ENCODE data around the gene BRD2. TPM values are rescaled to one million over a fixed set of nuclear protein-coding genes. Genes with fewer than 3 reads are reported as not detected.

BRD2 gene
- total RNA-seq, 2 donors from 2014 or later: 99.1 to 171 TPM

DNA sequence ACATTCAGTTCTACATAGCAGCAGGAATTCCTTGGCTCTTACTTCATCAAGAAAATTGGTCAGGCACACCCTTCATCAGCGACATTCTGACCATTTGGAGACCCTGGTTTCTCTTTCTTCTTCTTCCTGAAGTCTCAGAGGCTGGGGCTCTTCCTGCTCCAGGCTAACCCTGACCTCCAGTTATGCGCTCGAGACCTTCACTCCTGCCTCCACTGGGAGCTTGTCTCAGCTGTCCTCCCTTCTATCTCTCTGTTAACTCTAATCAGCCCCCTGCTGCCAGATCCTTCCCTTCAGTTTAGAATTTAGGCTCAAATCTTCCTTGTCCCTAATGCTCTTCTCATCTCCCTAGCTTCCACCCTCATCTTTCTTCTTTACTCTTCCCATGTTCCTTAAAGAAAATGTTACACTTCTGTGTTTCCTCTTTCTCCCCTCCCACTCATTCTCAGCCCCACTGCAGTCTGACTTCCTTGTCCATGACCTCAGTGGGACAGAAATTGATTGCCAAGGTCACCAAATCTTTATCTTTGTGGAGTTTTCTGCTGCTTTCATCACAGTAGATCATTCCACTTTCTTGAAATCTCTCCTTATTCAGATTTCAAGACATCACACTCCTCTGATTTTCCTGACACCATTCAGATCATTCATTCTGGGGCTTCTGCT is 49.4 kb downstream of the BRD2 start:
- TF ChIP-seq, protein P1, sequence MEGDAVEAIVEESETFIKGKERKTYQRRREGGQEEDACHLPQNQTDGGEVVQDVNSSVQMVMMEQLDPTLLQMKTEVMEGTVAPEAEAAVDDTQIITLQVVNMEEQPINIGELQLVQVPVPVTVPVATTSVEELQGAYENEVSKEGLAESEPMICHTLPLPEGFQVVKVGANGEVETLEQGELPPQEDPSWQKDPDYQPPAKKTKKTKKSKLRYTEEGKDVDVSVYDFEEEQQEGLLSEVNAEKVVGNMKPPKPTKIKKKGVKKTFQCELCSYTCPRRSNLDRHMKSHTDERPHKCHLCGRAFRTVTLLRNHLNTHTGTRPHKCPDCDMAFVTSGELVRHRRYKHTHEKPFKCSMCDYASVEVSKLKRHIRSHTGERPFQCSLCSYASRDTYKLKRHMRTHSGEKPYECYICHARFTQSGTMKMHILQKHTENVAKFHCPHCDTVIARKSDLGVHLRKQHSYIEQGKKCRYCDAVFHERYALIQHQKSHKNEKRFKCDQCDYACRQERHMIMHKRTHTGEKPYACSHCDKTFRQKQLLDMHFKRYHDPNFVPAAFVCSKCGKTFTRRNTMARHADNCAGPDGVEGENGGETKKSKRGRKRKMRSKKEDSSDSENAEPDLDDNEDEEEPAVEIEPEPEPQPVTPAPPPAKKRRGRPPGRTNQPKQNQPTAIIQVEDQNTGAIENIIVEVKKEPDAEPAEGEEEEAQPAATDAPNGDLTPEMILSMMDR (IDR thresholded peaks at IDR 0.05): no peak
- TF ChIP-seq POLR2A (IDR thresholded peaks at IDR 0.05): no peak
- intact Hi-C loops (cut with DNase I): no loop called here
- Histone ChIP-seq H3K27me3 (no peaks in the 10 kb centered on the region), H3K36me3 (replicated peaks in 1 of 2; ENCODE audit: insufficient read depth in 1 of 2, low read depth in 2 of 2) (no peaks in the 10 kb centered on the region), H3K4me1 (peaks cover 38% of the 10 kb centered on the region), H3K27ac (peak overlapping the region; percentile 17 to 86 (median 82)), H3K4me3 (no peak overlapping the region), H3K9me3 (no peaks in the 10 kb centered on the region)
- no peak for ATAC-seq
- WGBS, 2 donors: 63 to 81% methylated on average over 3 of the region's 3 CpGs
- DNase-seq: no peak

DNA sequence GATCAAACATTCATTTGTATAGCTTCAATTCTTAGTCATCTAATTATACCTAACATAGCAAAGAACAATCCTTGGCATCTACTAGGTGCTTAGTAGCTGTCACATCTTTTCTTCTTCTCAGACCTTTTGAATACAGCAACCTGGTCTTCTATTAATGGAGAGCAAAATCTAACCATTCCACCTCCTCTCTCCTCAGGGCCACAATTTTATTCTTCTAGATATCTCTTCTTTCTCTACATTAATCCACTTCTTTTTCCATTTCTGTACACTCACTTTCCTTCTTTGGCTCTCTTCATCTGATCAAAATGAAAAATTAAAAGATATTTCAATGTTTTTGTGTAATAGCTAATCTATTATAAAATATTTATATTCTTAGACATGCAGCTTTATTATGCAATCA is 50.0 kb downstream of the BRD2 start:
- ATAC-seq (no peak), DNase-seq (no peak)
- peaks cover 38% of the 10 kb centered on the region for H3K4me1 ChIP-seq
- TF ChIP-seq, protein P1 (IDR thresholded peaks at IDR 0.05): no peak
- no peak for TF ChIP-seq POLR2A (IDR thresholded peaks at IDR 0.05)
- no peaks in the 10 kb centered on the region for H3K36me3 ChIP-seq (replicated peaks in 1 of 2; ENCODE audit: insufficient read depth in 1 of 2, low read depth in 2 of 2)
- no peaks in the 10 kb centered on the region for H3K27me3 ChIP-seq
- intact Hi-C loops (cut with DNase I): no loop called here
- no peak overlapping the region for H3K4me3 ChIP-seq
- peak overlapping the region; percentile 17 to 86 (median 82) for H3K27ac ChIP-seq
- no peaks in the 10 kb centered on the region for H3K9me3 ChIP-seq

DNA sequence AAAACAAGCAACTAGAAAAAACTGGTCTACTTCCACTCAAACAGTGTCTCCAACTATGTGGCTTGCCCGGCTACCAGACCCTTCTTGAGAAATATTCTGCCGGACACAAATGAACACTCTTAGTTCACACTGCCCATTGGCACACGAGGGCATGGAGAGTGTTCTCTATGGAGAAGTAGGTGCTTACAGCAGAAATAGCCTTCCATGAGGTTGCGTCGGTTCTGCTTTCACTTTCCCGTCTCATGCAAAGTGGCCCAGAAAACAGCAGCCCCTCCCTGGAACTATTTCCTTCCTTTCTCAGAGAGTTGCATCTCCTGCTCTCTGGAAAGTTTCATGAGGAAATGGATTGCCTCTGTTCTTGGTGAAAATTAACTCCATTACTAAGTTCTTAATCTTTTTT is 50.5 kb downstream of the BRD2 start:
- peak; percentile 37 to 84 (median 69) for DNase-seq
- Histone ChIP-seq H3K27me3 (no peaks in the 10 kb centered on the region), H3K4me3 (no peak overlapping the region), H3K36me3 (replicated peaks in 1 of 2; ENCODE audit: insufficient read depth in 1 of 2, low read depth in 2 of 2) (no peaks in the 10 kb centered on the region), H3K4me1 (peaks cover 38% of the 10 kb centered on the region), H3K9me3 (no peaks in the 10 kb centered on the region), H3K27ac (peak overlapping the region; percentile 48 to 86 (median 82))
- intact Hi-C loops (cut with DNase I): no loop called here
- peak in 2 of 3 donors; percentile 27 to 32 for TF ChIP-seq POLR2A (IDR thresholded peaks at IDR 0.05)
- TF ChIP-seq, protein P1 (IDR thresholded peaks at IDR 0.05): no peak
- ATAC-seq: peak; percentile 80
- 12 to 26% methylated on average over 6 of the region's 6 CpGs for WGBS, 2 donors

- intact Hi-C loops (cut with DNase I): no loop called here
- H3K4me3 ChIP-seq: no peak overlapping the region
- no peak for DNase-seq
- no peaks in the 10 kb centered on the region for H3K27me3 ChIP-seq
- H3K27ac ChIP-seq: peak overlapping the region; percentile 49 to 86 (median 82)
- H3K9me3 ChIP-seq: no peaks in the 10 kb centered on the region
- peaks cover 38% of the 10 kb centered on the region for H3K4me1 ChIP-seq
- no peak for TF ChIP-seq POLR2A (IDR thresholded peaks at IDR 0.05)
- TF ChIP-seq, protein P1 (IDR thresholded peaks at IDR 0.05): no peak
- ATAC-seq: no peak
- H3K36me3 ChIP-seq (replicated peaks in 1 of 2; ENCODE audit: insufficient read depth in 1 of 2, low read depth in 2 of 2): no peaks in the 10 kb centered on the region
Measured at GRCh38 chr6:33019372-33019771, 51.0 kb downstream of the BRD2 start.

DNA sequence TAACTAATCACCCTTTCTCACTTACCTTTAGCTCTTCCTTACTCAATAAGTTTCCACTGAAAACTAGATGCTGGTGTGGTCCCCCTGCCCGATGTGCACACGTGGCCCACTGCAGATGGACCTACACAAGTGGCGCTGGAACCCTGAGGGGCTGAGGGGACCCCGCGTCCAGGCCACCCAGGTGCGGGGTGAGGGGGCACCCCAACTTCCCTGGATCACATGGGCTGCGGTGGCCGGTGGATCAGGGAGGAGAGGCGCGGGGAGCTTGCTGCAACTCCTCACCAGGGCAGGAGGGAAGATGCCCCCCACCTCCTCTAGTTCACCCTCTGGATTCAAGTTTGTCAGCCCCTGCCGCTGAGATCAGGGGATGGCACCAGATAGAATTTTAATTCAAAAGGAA is 53.5 kb downstream of the BRD2 start:
- no peak for ATAC-seq
- intact Hi-C loops (cut with DNase I): no loop called here
- Histone ChIP-seq H3K27me3 (no peaks in the 10 kb centered on the region), H3K4me3 (no peak overlapping the region), H3K36me3 (replicated peaks in 1 of 2; ENCODE audit: insufficient read depth in 1 of 2, low read depth in 2 of 2) (no peaks in the 10 kb centered on the region), H3K4me1 (peaks cover 33% of the 10 kb centered on the region), H3K27ac (no peak overlapping the region), H3K9me3 (no peaks in the 10 kb centered on the region)
- TF ChIP-seq POLR2A (IDR thresholded peaks at IDR 0.05): no peak
- TF ChIP-seq, protein P1 (IDR thresholded peaks at IDR 0.05): no peak
- DNase-seq: no peak
- 81 to 84% methylated on average over 8 to 11 of the region's 11 CpGs for WGBS, 2 donors

All from body of pancreas (tissue), 4 donors.